GM11168 (cell line): ENCODE data around the gene FAM25G.
"Not testable (repeated sequence)": the region's sequence is repeated elsewhere in the genome, so short reads cannot be mapped to it uniquely, and the experiment has no call there.

Experiments used
- in situ Hi-C: fragments of 300-500 bp; cut with MboI; formaldehyde crosslinking; loops from one replicate; pipeline ENCODE4 v1.12.0; 2022; ENCODE audit warnings: low sequenced_read_pairs; ENCODE audit not compliant: unreplicated experiment

The FAM25G gene

DNA sequence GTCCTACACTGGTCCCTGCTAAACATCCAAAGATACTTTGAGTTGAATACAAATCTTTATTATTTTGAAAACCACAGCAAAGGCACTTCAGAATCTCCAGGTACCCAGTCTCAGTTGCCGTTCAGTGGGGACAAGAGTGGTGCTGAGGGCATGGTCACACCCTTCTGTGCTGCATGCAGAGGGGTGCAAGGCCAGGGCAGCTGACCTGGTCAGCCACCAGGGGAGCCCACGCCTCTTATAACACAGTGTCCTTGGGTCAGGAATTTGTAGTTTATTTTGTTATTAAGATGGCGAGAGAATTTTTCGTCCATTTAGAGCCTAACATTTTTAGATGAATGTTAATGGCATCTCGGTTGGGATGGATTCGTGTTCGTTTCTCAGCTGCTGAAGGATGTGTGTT is 23.5 kb downstream of the FAM25G start:
- in situ Hi-C loops: loop anchor here (5.0 kb wide), 1 partner anchor 1076 kb away; no protein-coding TSS in a partner anchor

DNA sequence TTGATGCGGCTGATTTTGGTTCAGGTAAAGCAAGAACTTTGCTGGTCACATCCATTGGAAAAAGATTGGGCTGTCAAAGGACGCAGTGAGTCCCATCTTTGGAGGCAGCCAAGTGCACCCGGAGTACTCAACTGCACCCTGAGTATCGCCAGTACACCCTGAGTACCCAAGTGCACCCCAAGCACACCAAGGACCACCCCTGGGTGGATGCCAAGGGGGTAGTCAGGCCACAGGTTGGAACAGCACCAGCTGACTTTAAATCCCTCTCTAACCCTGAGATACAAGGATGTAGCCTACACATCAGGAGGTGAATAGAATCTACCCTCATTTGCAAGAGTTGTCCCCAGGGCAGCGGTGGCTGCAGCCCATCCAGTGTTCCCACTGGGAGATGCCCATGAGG is 24.0 kb downstream of the FAM25G start:
- in situ Hi-C loops: loop anchor here (5.0 kb wide), 1 partner anchor 1075 kb away; no protein-coding TSS in a partner anchor

- in situ Hi-C loops: loop anchor here (5.0 kb wide), 1 partner anchor 1073 kb away; no protein-coding TSS in a partner anchor
Observed at GRCh38 chr10:47465216-47465917, 26.1 kb downstream of the FAM25G start.

GRCh38 chr10:47462577-47463358 is 28.7 kb downstream of the FAM25G start:
- in situ Hi-C loops: not testable (repeated sequence)

GRCh38 chr10:47461261-47461687 is 30.2 kb downstream of the FAM25G start:
- in situ Hi-C loops: not testable (repeated sequence)

DNA sequence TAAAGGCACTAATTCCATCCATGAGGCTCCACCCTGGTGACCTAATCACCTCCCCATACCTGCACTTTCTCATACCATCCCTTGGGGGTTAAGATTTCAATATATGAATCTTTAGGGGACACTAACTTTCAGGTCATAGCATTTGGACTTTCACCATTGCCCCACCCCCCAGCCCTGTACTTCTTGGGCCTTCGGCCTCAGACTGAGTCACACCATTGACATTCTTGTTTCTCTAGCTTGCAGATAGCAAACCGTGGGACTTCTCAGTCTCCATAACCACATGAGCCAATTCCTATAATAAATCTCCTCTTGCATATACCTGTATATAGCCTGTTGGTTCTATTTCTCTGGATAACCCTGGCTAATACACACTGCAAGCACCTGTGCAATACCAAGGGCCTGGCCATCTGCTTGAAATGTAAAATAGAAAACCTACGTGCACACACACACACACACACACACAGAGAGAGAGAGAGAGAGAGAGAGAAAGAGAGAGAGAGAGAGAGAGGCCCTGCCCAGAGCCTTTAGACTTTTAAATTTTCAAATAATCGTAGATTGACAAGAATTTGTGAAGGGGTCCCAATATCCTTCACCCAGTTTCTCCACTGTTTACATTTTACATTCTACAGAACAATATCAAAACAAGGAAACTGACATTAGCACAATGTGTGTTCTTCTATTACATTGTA is 32.9 kb downstream of the FAM25G start:
- in situ Hi-C loops: no loop called here

GRCh38 chr10:47457826-47458225 is 33.7 kb downstream of the FAM25G start:
- in situ Hi-C loops: no loop called here

DNA sequence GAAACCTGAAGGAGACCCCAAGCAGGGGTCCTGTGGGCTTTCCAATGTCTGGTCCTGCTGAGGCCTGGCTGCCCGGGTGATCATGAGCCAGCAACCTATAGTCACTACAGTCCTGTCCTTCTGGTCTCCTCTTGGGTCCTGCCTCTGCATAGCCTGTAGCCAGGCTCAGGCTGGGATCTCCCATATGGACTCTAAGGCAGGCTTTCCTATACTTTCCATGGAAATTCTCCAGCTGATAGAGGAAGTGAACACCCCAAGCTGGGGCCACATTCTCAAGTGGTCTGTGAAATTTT is 34.0 kb downstream of the FAM25G start:
- in situ Hi-C loops: no loop called here

DNA sequence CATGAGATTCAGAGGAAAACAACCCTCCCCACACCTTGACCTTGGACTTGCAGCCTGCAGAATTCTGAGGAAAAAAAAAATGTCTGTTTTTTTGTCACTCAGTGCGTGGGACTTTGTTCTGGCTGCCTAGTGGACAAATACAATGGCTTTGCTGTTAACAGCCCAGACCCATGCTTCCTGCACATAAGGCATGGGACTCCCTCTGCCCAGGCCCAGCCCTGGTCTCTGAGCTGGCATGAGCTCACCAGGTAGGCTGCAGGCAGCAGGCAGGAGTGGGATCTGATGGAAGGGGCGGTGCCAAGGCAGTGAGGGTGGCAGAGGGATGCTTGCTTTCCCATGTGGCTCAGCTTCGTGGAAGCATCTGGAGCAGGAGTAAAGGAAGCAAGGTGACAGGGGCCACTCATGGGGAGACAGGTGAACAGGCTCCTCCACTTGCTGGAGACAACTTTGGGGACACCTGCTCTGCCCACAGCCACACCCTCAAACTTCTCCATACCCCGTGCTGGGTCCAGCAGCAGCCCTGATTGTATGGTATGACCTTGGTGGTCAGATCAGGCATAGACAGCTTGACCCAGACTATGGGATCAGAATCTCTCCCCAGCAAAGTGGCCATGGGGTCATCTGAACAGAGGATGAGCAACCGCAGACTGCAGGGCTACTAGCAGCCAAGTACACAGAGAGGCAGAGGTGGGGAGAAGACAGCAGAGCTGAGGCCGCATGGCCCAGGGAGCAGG is 34.5 kb downstream of the FAM25G start:
- in situ Hi-C loops: no loop called here

DNA sequence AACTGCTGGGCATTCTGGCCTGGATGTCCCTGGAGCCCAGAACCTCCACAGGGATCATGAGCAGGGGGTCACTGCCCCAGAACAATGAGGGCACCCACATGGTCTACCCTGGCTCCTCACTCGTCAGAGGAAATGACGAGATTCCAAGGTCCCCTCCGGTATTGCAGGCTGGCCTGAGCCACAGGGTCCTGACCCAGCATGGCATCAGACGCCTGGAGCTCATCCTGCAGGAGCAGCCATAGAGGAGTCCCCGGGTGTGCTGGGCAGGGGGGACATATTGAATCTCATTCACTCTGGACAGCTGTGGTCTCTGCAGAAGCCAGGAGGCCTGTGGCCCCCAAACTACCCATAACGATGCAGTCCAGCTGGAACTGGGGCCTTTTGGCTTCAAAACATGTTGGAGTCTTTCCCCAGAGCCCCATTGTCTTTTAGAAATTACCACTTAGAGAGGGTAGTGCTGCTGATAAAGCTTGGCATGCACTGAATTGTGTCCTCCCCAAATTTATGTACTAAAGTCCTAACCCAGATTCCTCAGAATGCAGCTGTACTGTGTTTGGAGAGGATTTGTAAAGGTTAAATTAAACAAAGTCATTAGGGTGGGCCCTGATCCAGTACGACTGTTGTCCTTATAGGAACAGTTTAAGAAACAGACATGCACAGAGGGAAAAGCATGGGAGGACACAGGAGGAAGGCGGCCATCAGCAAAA is 35.3 kb downstream of the FAM25G start:
- in situ Hi-C loops: no loop called here

GRCh38 chr10:47455350-47456078 is 36.0 kb downstream of the FAM25G start:
- in situ Hi-C loops: not testable (repeated sequence)

- in situ Hi-C loops: no loop called here
Observed at GRCh38 chr10:47454780-47455058, 36.8 kb downstream of the FAM25G start.

GRCh38 chr10:47454008-47454779 is 37.3 kb downstream of the FAM25G start:
- in situ Hi-C loops: no loop called here

GRCh38 chr10:47453141-47454007 is 38.1 kb downstream of the FAM25G start:
- in situ Hi-C loops: no loop called here

DNA sequence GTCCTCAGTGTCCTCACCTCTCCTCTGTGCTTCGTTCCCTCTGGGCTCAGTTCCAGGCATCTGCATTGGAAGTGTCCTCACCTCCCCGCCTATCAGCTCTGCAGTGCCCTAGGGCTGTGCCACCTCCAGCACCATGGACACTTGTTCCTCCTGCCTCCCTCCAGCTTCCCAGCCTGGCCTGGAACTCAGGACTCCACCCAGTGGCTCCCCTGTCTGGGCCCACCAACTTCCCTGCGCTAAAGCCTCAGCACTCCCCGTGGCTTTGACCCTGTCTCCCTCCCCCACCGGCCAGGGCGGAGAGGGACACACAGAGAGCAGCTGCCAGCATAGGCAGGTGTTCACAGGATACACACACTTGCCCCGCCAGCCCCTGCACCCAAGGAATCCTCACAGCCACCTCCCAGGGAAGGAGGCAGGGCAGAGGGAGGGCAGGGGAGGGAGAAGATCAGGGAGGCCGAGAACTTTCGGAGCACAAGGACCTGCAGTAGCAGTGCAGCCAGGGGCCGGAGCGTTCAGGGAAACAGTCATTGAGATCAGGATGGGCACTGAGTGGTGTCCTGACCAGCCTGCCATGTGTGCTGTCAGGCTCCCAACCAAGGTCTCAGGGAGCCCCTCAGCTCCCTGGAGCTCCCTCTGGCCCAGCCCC is 38.9 kb downstream of the FAM25G start:
- in situ Hi-C loops: no loop called here

DNA sequence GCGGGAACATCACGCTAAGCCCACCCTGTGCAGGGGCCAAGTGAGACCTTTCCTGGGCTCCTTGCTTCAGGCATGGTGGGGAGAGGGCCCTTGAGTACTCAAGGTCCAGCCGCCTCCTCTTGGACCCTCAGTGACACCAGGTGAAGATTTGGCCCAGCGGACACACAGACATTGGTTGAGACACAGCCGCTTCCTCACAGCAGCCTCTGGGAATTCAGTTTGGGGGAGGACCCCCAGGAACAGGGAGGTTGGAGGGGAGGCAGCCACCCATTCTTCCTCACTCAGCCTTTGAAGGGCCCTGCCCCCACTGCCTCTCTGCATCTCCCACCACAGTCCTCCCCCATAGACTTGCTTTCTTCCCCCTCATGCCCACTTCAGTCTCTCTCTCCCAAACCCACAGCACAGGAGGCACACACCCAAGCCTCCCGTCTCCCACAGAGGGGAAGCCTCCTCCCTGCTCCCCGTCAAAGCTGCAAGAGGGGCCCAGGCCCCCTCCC is 39.5 kb downstream of the FAM25G start:
- in situ Hi-C loops: no loop called here
